ENCODE results near the gene SDHAF2. TPM values are rescaled to one million over a fixed set of nuclear protein-coding genes. Genes with fewer than 3 reads are reported as not detected.
A peak's percentile ranks its signal among the peaks of the same experiment; 100 is the strongest.

SDHAF2 gene
- total and polyA plus RNA-seq, 9 of the 15 experiments (the other 6 are each of a cell fraction or from before 2014, with no cell fraction given): 21.2 to 144 (median 40.4) TPM

DNA sequence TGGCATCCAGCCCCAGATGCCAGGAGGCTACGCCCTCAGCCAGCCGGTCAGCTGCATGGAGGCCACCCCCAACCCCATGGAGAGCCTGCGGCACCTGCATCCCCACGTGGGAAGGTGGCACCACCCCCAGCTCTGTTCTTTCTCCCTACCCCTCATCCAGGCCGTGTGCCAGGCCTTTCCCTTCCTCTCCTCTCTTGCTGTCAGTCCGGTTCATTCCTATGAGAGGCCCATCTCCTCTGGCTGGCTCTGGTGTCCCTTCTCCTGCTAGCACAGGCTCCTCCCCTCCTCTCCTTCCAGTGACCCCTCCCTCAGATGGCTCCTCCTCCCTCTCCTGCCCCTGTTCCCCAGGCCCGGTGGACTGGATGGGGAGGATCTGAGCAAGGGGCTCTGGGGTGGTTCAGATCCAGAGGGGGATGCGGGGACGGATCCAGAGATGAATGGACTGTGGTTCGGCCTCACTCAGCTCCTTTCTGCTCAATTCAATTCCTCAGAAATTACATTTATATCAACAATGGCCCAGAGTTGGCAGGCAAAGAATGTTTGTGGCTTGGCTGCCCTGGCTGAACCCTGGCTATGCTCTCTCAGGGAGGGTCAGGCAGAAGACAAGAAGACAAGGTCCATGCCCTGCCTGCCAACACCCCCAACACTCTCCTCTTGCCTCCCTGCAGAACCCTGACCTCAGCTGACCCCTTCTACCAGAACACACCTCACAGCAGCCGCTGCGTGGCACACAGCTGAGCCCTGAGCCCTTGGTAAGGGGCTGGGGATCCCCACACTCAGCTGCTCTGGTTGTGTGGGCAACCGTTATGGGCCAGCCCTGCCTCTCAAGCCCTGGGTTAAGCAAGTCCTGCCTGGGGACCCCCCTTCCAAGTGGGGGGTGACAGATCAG is 60.2 kb downstream of the SDHAF2 start:
- 4% methylated on average over 13 of the region's 13 CpGs for WGBS (ENCODE audit: insufficient coverage, low coverage, missing lambda C conversion rate)
- Histone ChIP-seq H3K79me2 (ENCODE audit: control insufficient read depth, insufficient read depth, low read length) (no peaks in the 10 kb centered on the region), H4K20me1 (replicated peaks; ENCODE audit: control insufficient read depth, insufficient read depth, low read length) (no peaks in the 10 kb centered on the region; the same call in 1 of the 2 replicates), H3K9me1 (ENCODE audit: control insufficient read depth, insufficient read depth, low read length) (no peaks in the 10 kb centered on the region), H3K27me3 (ENCODE audit: control insufficient read depth in 2 of 2, insufficient read depth in 2 of 2, low read length in 2 of 2) (peaks cover 26 to 83% of the 10 kb centered on the region in 2 experiments; a peak in 4 of 5 replicates), H3K4me1 (replicated peaks in 1 of 2; ENCODE audit: control insufficient read depth in 2 of 2, insufficient read depth in 2 of 2, low read length in 2 of 2) (peaks cover 3 to 18% of the 10 kb centered on the region in 2 experiments; a peak in 3 of 5 replicates), H3K9ac (ENCODE audit: insufficient read depth in 1 of 2, low read depth in 2 of 2, low read length in 2 of 2) (peak overlapping the region in 1 of 2 experiments; percentile 58; a peak in 2 of 4 replicates), H3K4me3 (no peak overlapping the region), H3K4me2 (ENCODE audit: insufficient read depth, low read length) (no peak overlapping the region), H3K36me3 (ENCODE audit: control insufficient read depth, insufficient read depth, low read length) (no peaks in the 10 kb centered on the region), H3K27ac (ENCODE audit: extremely low read depth, low read depth, low read length) (no peak overlapping the region), H3K9me3 (replicated peaks; ENCODE audit: control insufficient read depth, insufficient read depth, low read depth, low read length) (no peaks in the 10 kb centered on the region), H2AFZ (ENCODE audit: low read depth, low read length) (no peak overlapping the region)
- DNase-seq (ENCODE audit: extremely low read depth in 1 of 4, low spot score in 3 of 4): peak in 3 of 4 experiments; percentile 43 to 61 (median 54)
- intact Hi-C loops (cut with micrococcal nuclease) (no loop called here), in situ Hi-C loops (cut with MboI) (no loop called here)
- peak; percentile 11 for FAIRE-seq
- no TSS peak for BruUV-seq (replicated peaks)
- peak; percentile 71 for ATAC-seq
- POLR2A ChIA-PET: no interaction called here
- CTCF ChIA-PET (ENCODE audit: low intra/inter-chr PET ratio): interaction anchor here (0.7 kb wide), 1 partner anchor 77 kb away, joined by 3 read pairs; no protein-coding TSS in a partner anchor
- TF ChIP-seq, protein P1, sequence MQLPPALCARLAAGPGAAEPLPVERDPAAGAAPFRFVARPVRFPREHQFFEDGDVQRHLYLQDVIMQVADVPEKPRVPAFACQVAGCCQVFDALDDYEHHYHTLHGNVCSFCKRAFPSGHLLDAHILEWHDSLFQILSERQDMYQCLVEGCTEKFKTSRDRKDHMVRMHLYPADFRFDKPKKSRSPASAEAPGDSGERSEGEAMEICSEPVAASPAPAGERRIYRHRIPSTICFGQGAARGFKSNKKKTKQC (CRISPR knock-in tag; IDR thresholded peaks at IDR 0.05): no peak
- TF ChIP-seq JUNB (CRISPR knock-in tag; conservative IDR thresholded peaks at IDR 0.05) (no peak), CBX8 (IDR thresholded peaks at IDR 0.05; ENCODE audit: borderline replicate concordance, extremely low read depth, low read depth, low read length, poor library complexity, severe bottlenecking) (no peak), NRF1 (conservative IDR thresholded peaks at IDR 0.05 in 1 of 2, IDR thresholded peaks at IDR 0.05 in 1 of 2) (no peak), ZNF717 (CRISPR knock-in tag; IDR thresholded peaks at IDR 0.05) (no peak), WHSC1 (IDR thresholded peaks at IDR 0.05; ENCODE audit: low read length) (no peak), GATAD2A (IDR thresholded peaks at IDR 0.05) (no peak), MTA1 (IDR thresholded peaks at IDR 0.05; ENCODE audit: borderline replicate concordance) (no peak), PCBP1 (IDR thresholded peaks at IDR 0.05; ENCODE audit: low read depth, low read length, poor library complexity, severe bottlenecking) (no peak), EP400 (IDR thresholded peaks at IDR 0.05) (no peak)
- TF ChIP-seq, protein P2, sequence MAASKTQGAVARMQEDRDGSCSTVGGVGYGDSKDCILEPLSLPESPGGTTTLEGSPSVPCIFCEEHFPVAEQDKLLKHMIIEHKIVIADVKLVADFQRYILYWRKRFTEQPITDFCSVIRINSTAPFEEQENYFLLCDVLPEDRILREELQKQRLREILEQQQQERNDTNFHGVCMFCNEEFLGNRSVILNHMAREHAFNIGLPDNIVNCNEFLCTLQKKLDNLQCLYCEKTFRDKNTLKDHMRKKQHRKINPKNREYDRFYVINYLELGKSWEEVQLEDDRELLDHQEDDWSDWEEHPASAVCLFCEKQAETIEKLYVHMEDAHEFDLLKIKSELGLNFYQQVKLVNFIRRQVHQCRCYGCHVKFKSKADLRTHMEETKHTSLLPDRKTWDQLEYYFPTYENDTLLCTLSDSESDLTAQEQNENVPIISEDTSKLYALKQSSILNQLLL (CRISPR knock-in tag; IDR thresholded peaks at IDR 0.05; ENCODE audit: borderline replicate concordance): no peak
- TF ChIP-seq, protein P3, sequence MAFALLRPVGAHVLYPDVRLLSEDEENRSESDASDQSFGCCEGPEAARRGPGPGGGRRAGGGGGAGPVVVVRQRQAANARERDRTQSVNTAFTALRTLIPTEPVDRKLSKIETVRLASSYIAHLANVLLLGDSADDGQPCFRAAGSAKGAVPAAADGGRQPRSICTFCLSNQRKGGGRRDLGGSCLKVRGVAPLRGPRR (CRISPR knock-in tag; IDR thresholded peaks at IDR 0.05): no peak
- TF ChIP-seq, protein P4, sequence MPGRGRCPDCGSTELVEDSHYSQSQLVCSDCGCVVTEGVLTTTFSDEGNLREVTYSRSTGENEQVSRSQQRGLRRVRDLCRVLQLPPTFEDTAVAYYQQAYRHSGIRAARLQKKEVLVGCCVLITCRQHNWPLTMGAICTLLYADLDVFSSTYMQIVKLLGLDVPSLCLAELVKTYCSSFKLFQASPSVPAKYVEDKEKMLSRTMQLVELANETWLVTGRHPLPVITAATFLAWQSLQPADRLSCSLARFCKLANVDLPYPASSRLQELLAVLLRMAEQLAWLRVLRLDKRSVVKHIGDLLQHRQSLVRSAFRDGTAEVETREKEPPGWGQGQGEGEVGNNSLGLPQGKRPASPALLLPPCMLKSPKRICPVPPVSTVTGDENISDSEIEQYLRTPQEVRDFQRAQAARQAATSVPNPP (IDR thresholded peaks at IDR 0.05; ENCODE audit: borderline replicate concordance, insufficient read depth, insufficient read length): no peak
